ENCODE measurements around the gene UBE2M.
"Not testable (repeated sequence)": the region's sequence is repeated elsewhere in the genome, so short reads cannot be mapped to it uniquely, and the experiment has no call there.

UBE2M gene

DNA sequence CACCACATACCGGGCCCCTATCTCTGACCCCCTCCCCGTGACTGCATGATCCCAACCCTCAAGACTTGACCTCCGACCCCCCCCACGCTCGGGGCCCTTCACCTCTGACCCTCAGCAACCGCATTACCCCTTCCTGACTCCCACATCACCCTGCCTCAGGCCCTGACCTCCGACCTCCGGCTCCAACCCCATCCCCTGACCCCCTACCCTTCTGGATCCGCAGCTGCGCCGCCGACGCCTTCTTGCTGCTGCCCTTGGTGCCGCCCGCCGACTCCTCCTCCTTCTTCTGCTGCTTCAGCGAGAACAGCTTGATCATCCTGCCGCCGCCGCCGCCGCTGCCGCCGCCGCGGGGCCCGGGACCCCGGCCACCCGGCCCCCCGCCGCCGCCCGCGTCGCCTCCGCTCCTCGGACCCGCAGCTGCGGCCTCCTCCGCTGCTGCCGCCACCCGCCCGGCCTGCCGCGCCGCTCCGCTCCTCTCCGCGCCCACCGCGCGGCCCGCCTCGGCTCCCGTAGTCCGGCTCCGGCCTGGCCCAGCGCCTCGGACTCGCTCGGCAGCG is at the start of gene UBE2M:
Gene UBE2M (minus strand): TSS at position 546 of the 557 bp plus-strand sequence. CDS start 230 bp downstream, at position 316.
- no peak for TF ChIP-seq CTCF (IDR thresholded peaks at IDR 0.05; ENCODE audit: low read depth, low read length, missing control alignments)
- DNase-seq (ENCODE audit: extremely low read depth, low read depth) = no peak
- peak within 1 kb of the TSS; percentile 80 for H3K4me3 ChIP-seq (replicated peaks; ENCODE audit: low read depth, low read length)

- DNase-seq (ENCODE audit: extremely low read depth, low read depth); H3K4me3 ChIP-seq (replicated peaks; ENCODE audit: low read depth, low read length): not testable (repeated sequence)
Observed at GRCh38 chr19:58607213-58607612, 48.8 kb upstream of the UBE2M start.

DNA sequence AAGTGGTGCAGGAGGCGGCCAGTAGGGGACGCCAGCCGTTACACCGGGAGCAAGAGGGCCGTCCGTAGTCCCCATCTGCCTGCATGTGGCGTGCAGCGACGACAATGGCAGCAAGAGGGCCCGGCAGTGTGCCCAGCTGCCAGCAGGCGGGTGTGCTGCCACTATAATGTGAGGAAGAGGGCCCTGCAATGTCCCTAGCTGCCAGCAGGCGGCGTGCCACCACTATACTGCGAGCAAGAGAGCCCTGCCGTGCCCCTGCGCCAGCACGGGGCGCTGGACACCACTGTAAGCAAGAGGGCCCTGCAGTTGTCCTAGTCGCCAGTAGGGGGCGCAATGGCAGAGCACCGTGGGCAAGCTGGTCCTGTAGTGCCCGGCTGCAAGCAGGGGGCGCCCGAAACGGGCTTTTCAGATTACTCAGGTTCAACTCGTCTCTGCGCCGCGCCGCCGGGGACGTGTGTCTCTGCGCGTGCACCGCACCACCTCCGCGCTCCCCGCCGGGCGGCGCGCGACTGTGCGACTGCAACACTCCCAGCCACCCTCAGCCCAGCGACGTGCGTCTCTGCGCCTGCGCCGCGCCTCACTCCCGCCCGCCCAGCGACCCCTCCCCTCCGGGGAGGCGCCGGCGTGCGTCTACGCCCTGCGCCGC is 48.0 kb upstream of the UBE2M start:
- DNase-seq (ENCODE audit: extremely low read depth, low read depth); H3K4me3 ChIP-seq (replicated peaks; ENCODE audit: low read depth, low read length): not testable (repeated sequence)

DNA sequence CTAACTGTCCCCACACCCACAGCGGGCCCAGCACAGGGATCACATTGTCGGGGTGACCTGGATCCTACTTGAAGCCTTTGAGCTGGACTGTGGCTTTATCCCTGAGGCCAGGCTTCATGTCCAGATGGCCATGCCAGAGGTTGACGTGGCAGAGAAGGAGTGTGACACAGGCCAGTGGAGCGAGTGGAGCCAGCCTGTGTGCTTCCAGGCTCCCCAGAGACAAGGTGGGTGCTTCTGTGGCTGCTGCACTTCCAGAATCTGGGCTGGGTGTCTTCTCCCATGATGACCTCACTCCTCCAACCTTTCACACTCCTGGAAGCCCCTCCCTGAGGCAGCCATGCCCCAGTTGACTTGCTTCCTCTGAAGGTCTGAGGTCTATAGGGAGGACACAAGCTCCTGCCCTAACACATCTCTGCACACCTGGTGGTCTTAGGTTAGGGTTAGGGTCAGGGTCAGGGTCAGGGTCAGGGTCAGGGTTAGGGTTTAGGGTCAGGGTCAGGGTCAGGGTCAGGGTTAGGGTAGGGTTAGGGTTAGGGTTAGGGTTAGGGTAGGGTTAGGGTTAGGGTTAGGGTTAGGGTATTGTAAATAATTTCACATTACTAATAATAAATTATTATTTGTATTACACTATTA is 27.8 kb upstream of the UBE2M start:
- H3K4me3 ChIP-seq (replicated peaks; ENCODE audit: low read depth, low read length) = no peak overlapping the region
- no peak for TF ChIP-seq CTCF (IDR thresholded peaks at IDR 0.05; ENCODE audit: low read depth, low read length, missing control alignments)
- no peak for DNase-seq (ENCODE audit: extremely low read depth, low read depth)

GRCh38 chr19:58585442-58586132 is 27.2 kb upstream of the UBE2M start:
- DNase-seq (ENCODE audit: extremely low read depth, low read depth) = no peak
- TF ChIP-seq CTCF (IDR thresholded peaks at IDR 0.05; ENCODE audit: low read depth, low read length, missing control alignments) = no peak
- no peak overlapping the region for H3K4me3 ChIP-seq (replicated peaks; ENCODE audit: low read depth, low read length)

GRCh38 chr19:58584498-58585441 is 26.4 kb upstream of the UBE2M start:
- H3K4me3 ChIP-seq (replicated peaks; ENCODE audit: low read depth, low read length) = no peak overlapping the region
- TF ChIP-seq CTCF (IDR thresholded peaks at IDR 0.05; ENCODE audit: low read depth, low read length, missing control alignments) = no peak
- no peak for DNase-seq (ENCODE audit: extremely low read depth, low read depth)

DNA sequence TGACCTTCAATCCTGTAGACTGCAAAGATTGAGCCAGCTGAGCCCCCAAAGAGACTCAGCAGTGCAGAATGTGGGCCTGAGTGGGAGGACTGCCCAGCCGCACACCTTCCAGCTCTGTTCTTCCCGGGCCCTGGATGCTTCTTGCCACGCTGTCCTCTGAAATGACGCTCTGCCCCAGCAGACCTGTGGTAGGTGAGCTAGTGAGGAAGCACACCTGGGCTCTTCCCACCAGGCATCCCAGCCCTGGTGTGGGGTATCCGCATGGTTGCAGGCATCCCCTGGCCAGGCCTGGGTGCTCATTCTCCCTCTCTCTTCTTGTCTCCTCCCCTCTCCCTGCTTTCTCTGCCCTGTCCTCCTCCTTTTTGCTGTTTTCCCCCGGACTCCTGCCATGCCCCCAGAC is 24.6 kb upstream of the UBE2M start:
- no peak for DNase-seq (ENCODE audit: extremely low read depth, low read depth)
- no peak for TF ChIP-seq CTCF (IDR thresholded peaks at IDR 0.05; ENCODE audit: low read depth, low read length, missing control alignments)
- no peak overlapping the region for H3K4me3 ChIP-seq (replicated peaks; ENCODE audit: low read depth, low read length)

Data from HFF-Myc (cell line).